Measurements from ENCODE around the gene CHST11. TPM values are rescaled to one million over a fixed set of nuclear protein-coding genes. Genes with fewer than 3 reads are reported as not detected.

CHST11 gene
- total and polyA plus RNA-seq, 10 of the 15 experiments (the other 5 are each of a cell fraction or from before 2014, with no cell fraction given) = 1.9 to 38.1 (median 17.2) TPM

DNA sequence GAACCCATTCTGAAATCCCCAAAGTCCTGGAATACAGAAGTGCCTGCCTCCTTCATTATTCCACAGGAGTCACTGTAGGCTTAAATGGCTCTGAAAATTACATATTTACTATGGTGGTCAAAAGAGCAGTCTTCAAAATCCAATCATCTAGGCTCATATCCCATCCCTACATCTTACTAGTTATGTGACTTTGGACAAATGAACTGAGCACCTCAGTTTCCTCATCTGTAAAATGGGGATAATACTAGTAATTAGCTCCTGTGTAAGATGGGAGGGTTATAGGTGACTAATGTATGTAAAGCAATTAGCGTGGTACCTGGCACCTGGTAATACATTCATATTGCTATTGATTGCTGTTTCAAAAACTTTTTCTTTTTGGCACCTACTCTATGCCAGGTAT is 243.6 kb downstream of the CHST11 start (continued):
- no peak for TF ChIP-seq TCF7 (IDR thresholded peaks at IDR 0.05; ENCODE audit: borderline replicate concordance)
- TF ChIP-seq HCFC1 (IDR thresholded peaks at IDR 0.05; ENCODE audit: low read length) = no peak

DNA sequence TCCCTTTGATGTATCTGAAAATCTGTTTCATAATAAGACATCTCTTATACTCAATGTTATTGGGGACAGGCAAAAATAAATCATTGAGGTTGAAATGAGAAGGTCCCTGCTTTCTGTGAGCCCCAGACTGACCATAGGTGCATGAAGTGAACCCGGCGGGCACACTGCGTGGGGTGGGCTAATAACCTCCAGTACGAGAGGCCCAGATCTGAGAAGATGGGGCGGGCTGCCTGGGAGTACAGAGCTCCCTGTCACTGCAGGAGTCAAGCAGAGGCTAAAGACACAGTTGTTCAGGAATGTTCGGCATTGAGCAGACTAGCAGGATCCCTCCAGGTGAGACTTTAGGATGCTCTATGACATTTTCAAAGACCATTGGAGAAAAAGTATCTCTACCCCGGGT is 244.6 kb downstream of the CHST11 start:
- POLR2A ChIA-PET = no interaction called here
- BruUV-seq (replicated peaks) = no TSS peak

More for the DNA sequence above, 244.6 kb downstream of the CHST11 start:
- in situ Hi-C loops (cut with MboI) = no loop called here
- Histone ChIP-seq H4K20me1 (ENCODE audit: control insufficient read depth, insufficient read depth) (no peaks in the 10 kb centered on the region), H3K9me3 (replicated peaks; ENCODE audit: control insufficient read depth, insufficient read depth, low read length) (no peaks in the 10 kb centered on the region), H3K27me3 (replicated peaks in 1 of 2; ENCODE audit: control insufficient read depth in 2 of 2, insufficient read depth in 2 of 2, low read length in 1 of 2) (no peaks in the 10 kb centered on the region), H3K4me2 (ENCODE audit: control insufficient read depth, insufficient read depth) (no peak overlapping the region), H3K4me3 (no peak overlapping the region), H3K27ac (ENCODE audit: control insufficient read depth, insufficient read depth) (no peak overlapping the region), H2AFZ (ENCODE audit: control insufficient read depth, low read depth, low read length) (no peak overlapping the region), H3K36me3 (ENCODE audit: control insufficient read depth in 2 of 2, insufficient read depth in 2 of 2, low read length in 1 of 2) (peaks cover 0 to 9% of the 10 kb centered on the region in 2 experiments; a peak in 2 of 4 replicates), H3K9ac (ENCODE audit: control insufficient read depth, insufficient read depth, low read length) (no peak overlapping the region), H3K79me2 (ENCODE audit: control insufficient read depth, insufficient read depth, low read length) (peaks cover 3% of the 10 kb centered on the region; the same call in 1 of the 2 replicates), H3K4me1 (ENCODE audit: control insufficient read depth, insufficient read depth, low read length) (no peaks in the 10 kb centered on the region)
- ATAC-seq (no peak), FAIRE-seq (no peak), DNase-seq (ENCODE audit: low read depth, low spot score) (no peak)
- CTCF ChIA-PET = interaction anchor here (0.6 kb wide), 1 partner anchor 335 kb away, joined by 3 read pairs; no protein-coding TSS in a partner anchor
- SMC1A ChIA-PET (ENCODE audit: uncharacterized antibody, unreplicated experiment) = interaction anchor here (1.1 kb wide), 1 partner anchor 320 kb away, joined by 3 read pairs; no protein-coding TSS in a partner anchor
- no peak for TF ChIP-seq EED (IDR thresholded peaks at IDR 0.05; ENCODE audit: low read depth)
- TF ChIP-seq RBBP5 (conservative IDR thresholded peaks at IDR 0.05) = no peak
- TF ChIP-seq, protein P1, sequence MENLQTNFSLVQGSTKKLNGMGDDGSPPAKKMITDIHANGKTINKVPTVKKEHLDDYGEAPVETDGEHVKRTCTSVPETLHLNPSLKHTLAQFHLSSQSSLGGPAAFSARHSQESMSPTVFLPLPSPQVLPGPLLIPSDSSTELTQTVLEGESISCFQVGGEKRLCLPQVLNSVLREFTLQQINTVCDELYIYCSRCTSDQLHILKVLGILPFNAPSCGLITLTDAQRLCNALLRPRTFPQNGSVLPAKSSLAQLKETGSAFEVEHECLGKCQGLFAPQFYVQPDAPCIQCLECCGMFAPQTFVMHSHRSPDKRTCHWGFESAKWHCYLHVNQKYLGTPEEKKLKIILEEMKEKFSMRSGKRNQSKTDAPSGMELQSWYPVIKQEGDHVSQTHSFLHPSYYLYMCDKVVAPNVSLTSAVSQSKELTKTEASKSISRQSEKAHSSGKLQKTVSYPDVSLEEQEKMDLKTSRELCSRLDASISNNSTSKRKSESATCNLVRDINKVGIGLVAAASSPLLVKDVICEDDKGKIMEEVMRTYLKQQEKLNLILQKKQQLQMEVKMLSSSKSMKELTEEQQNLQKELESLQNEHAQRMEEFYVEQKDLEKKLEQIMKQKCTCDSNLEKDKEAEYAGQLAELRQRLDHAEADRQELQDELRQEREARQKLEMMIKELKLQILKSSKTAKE (IDR thresholded peaks at IDR 0.05; ENCODE audit: low read depth, poor library complexity, severe bottlenecking) = no peak
- TF ChIP-seq RAD51 (IDR thresholded peaks at IDR 0.05) = no peak
- TF ChIP-seq MEF2A (IDR thresholded peaks at IDR 0.05; ENCODE audit: insufficient read depth, low read depth, low read length) = no peak
- TF ChIP-seq MYC (IDR thresholded peaks at IDR 0.05; ENCODE audit: insufficient read depth, insufficient read length, insufficient replicate concordance, low read length, severe bottlenecking) = no peak
- no peak for TF ChIP-seq RB1 (IDR thresholded peaks at IDR 0.05; ENCODE audit: borderline replicate concordance)
- no peak for TF ChIP-seq FOXM1 (IDR thresholded peaks at IDR 0.05; ENCODE audit: low read depth, low read length)
- no peak for TF ChIP-seq TCF12 (IDR thresholded peaks at IDR 0.05; ENCODE audit: low read depth, low read length)
- TF ChIP-seq, protein P2, sequence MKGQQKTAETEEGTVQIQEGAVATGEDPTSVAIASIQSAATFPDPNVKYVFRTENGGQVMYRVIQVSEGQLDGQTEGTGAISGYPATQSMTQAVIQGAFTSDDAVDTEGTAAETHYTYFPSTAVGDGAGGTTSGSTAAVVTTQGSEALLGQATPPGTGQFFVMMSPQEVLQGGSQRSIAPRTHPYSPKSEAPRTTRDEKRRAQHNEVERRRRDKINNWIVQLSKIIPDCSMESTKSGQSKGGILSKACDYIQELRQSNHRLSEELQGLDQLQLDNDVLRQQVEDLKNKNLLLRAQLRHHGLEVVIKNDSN (IDR thresholded peaks at IDR 0.05; ENCODE audit: borderline replicate concordance, extremely low read length, insufficient read depth, low read depth, low read length) = no peak
- no peak for TF ChIP-seq ZBED1 (IDR thresholded peaks at IDR 0.05; ENCODE audit: borderline replicate concordance)
- RAD21 ChIA-PET (ENCODE audit: unreplicated experiment) = interaction anchor here (1.0 kb wide), 1 partner anchor 49 kb away, joined by 3 read pairs; no protein-coding TSS in a partner anchor
- intact Hi-C loops (cut with micrococcal nuclease; ENCODE audit: unreplicated experiment) = no loop called here
- WGBS (ENCODE audit: insufficient coverage, insufficient replicate concordance, low lambda C conversion rate, missing lambda C conversion rate) = 83% methylated on average over 7 of the region's 7 CpGs
